Activated naive CD4-positive, alpha-beta T cell treated with anti-CD3 and anti-CD28 coated beads, Interleukin-2, amount 50 U/mL, for 24 hours (primary cell): ENCODE measurements around the gene SH3D19.

Experiments
- H3K27ac Mint-ChIP-seq: one replicate; pipeline ENCODE4 v1.8.0; 2021; ENCODE audit warnings: mild to moderate bottlenecking, mixed read lengths
- H3K27me3 Mint-ChIP-seq: one replicate; pipeline ENCODE4 v1.8.0; 2021; ENCODE audit warnings: mixed read lengths
- H3K36me3 Mint-ChIP-seq: one replicate; pipeline ENCODE4 v1.8.0; 2021; ENCODE audit warnings: mixed read lengths
- H3K4me1 Mint-ChIP-seq: one replicate; pipeline ENCODE4 v1.8.0; 2021; ENCODE audit warnings: mixed read lengths
- H3K4me3 Mint-ChIP-seq: one replicate; pipeline ENCODE4 v1.8.0; 2021; ENCODE audit warnings: mild to moderate bottlenecking, mixed read lengths
- H3K9me3 Mint-ChIP-seq: one replicate; pipeline ENCODE4 v1.8.0; 2021; ENCODE audit warnings: mixed read lengths

Gene SH3D19

DNA sequence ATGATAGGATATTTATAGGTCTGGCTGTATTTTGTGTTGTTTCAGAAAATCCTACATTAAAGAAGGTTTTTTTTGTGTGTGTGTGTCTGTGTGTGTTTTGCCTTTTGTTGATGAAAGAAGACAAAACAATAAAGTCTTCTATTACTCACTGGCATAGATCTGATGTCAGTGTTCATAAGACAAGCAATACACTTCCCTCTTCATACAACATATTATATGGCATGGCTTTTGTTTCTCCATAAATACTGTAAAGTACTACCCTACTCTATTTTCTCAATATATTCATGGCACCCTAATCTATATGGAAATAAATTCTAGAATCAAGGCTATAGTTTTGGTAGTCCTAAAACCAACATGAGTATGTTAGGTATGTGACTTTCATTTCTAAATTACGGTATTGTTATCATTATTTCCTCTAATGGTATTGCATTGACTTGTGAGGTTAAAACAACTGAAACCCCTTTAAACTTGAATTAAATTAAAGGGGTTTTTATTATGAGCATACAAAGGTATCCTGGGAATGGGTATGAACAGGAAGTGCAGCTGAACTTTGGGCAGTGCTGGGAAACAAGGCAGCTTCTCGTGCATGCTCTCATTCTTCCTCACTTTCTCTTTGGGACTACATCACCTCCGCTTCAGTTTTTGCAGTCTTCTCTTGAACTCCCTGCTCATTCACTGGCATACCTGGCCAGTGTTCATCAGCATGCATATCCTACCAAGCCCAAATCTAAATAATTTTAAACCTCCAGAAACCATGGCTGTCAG, 119.0 kb downstream of the SH3D19 start:
- H3K27ac Mint-ChIP-seq: no peak overlapping the region

DNA sequence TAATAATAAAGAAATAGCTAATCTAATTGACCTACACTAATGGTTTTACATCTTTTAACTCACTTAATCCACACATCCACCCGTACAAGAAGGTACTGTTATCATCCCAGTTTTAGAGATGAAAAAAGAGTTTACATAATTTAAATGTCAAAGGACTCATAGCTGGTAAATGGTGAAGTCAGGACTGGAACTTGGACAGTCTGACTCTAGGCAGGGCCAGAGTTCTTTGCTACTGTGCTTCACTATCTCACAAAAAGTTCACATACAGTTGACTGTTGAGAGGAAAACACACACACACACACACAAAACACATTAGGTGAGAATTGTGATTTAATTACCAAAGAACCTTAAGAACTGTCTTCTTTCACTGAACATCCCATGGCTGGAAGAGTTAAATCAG, 119.7 kb downstream of the SH3D19 start:
- H3K36me3 Mint-ChIP-seq: no peaks in the 10 kb centered on the region
- no peak overlapping the region for H3K27ac Mint-ChIP-seq
- H3K9me3 Mint-ChIP-seq: no peaks in the 10 kb centered on the region
- no peaks in the 10 kb centered on the region for H3K27me3 Mint-ChIP-seq
- H3K4me3 Mint-ChIP-seq: no peak overlapping the region
- no peaks in the 10 kb centered on the region for H3K4me1 Mint-ChIP-seq

More for the DNA sequence above, 119.0 kb downstream of the SH3D19 start:
- no peaks in the 10 kb centered on the region for H3K4me1 Mint-ChIP-seq
- H3K27me3 Mint-ChIP-seq: no peaks in the 10 kb centered on the region
- no peaks in the 10 kb centered on the region for H3K36me3 Mint-ChIP-seq
- no peak overlapping the region for H3K4me3 Mint-ChIP-seq
- H3K9me3 Mint-ChIP-seq: no peaks in the 10 kb centered on the region

DNA sequence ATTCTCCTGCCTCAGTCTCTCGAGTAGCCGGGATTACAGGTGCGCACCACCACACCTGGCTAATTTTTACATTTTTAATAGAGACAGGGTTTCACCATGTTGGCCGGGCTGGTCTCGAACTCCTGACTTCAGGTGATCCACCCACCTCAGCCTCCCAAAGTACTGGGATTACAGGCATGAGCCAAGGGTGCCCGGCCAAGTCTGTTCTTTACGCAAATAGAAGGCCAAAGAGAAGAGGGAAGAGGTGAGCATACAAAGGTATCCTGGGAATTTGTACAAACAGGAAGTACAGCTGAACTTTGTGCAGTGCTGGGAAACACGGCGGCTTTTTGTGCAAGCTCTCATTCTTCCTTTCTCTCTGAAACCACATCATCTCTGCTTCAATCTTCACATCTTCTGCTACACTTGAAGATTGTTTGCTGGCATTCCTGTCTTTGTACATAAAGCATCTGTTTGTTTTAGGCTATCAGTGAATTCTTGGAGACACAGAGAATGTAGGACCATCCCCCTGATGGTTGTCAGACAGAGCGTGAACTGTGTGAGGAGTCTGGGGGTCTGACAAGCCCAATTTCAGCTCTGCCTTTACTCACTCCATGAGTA, 120.4 kb downstream of the SH3D19 start:
- Mint-ChIP-seq H3K27me3 (no peaks in the 10 kb centered on the region), H3K36me3 (no peaks in the 10 kb centered on the region), H3K27ac (no peak overlapping the region), H3K4me1 (no peaks in the 10 kb centered on the region), H3K9me3 (no peaks in the 10 kb centered on the region), H3K4me3 (no peak overlapping the region)

DNA sequence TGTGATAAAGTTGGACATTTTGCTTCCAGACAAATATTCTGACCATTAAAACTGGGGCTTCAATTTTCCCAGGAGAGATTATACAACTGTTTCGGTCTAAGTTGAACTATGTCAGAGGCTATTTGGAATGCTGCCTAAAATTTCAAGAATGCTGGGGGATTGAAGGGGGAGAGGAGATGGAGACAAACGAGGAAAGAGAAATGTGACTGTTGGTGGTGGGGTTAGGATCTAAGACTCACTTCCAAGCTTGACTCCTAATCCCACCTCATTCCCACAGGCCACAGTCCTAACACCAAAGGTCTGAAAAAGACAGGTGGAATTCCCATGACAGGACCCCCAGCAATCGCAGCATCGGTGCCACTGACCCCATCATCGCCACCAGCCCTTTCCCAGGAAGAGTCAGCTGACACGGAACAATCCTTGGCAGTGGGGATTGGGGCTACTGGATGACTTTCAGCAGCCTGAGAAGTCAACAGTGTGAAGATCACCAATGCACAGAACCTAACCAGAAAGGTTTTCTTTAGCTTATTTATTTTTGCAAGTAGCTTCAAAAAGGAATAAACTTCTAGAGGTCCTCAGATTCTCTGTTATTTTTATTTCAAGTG, 122.5 kb downstream of the SH3D19 start:
- Mint-ChIP-seq H3K4me1 (no peaks in the 10 kb centered on the region), H3K9me3 (no peaks in the 10 kb centered on the region), H3K4me3 (no peak overlapping the region), H3K27me3 (no peaks in the 10 kb centered on the region), H3K36me3 (no peaks in the 10 kb centered on the region), H3K27ac (no peak overlapping the region)

DNA sequence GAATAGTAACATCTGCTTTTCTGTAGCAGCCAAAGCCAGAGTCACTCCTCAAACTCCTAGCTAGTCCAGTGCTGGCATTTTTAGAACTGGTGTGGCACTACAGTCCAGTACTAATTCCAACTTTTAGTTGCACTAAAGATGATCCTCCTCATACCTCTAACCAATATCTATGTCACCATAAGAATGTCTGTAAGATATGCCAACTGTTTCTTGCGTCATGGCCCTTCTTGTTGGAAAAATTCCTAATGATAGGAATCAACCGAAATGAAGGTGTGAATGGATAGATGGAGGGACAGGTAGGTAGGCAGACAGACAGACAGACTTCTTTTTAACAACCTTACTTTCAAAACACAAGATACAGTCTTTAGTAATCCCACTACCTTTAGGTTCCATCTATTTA, 123.0 kb downstream of the SH3D19 start:
- H3K9me3 Mint-ChIP-seq: no peaks in the 10 kb centered on the region
- no peaks in the 10 kb centered on the region for H3K36me3 Mint-ChIP-seq
- no peak overlapping the region for H3K27ac Mint-ChIP-seq
- no peaks in the 10 kb centered on the region for H3K4me1 Mint-ChIP-seq
- H3K4me3 Mint-ChIP-seq: no peak overlapping the region
- H3K27me3 Mint-ChIP-seq: no peaks in the 10 kb centered on the region

DNA sequence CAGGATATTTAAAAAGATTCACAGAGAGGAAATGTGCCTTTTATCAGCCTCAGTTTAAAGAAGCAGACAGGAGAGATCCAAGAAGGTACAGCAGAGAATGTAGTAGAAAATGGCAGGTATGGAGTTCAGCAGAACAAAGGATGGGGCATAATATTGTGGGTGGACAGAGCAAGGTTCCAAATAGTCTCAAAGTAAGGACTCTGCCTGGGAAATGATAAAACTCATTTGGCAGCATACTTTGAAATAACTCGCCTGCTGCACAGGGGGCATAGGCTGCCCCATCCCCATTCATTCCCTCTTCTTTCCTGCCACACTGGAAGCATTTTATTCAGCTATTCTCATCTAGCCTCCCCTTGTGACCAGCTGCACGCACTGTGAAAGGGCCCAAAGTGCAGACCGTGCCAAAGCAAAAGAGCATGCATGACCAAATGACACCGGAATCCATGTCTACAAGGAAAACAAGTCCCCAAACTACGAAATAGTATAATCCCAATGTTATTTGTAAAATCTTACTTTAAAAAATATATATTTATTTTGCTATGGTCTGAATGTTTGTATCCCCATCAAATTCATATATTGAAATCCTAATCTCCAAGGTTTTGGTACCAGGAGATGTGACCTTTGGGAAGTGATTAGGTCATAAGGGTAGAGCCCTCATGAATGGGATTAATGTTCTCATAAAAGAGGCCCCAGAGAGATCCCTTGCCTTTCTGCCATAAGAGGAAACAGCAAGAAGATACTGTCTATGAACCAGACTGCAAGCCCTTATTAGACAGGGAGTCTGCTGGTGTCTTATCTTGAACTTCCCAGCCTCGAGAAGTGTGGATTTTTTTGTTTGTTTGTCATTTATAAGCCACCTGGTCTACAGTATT, 125.8 kb downstream of the SH3D19 start:
- H3K27me3 Mint-ChIP-seq: peaks cover 1% of the 10 kb centered on the region
- no peak overlapping the region for H3K4me3 Mint-ChIP-seq
- H3K36me3 Mint-ChIP-seq: no peaks in the 10 kb centered on the region
- no peaks in the 10 kb centered on the region for H3K9me3 Mint-ChIP-seq
- H3K4me1 Mint-ChIP-seq: no peaks in the 10 kb centered on the region
- H3K27ac Mint-ChIP-seq: no peak overlapping the region

DNA sequence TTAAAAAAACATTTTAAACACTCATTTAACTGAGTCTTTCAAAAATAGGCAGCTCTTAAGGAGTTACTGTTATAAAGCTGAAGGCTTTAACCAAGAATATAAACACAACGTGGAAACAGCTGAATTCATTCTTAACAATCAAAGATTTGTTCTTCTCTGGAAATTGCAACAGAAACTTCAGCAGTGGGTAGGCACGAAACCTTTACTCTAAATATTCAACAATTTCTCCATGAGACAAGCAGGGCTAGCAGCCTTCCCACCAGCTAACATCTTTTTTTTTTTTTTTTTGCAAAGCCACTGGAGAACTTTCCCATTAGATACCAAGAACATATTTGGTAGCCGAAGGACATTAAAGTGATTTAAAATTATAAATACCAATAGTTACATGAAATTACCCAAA, 126.7 kb downstream of the SH3D19 start:
- H3K27ac Mint-ChIP-seq: no peak overlapping the region
- no peaks in the 10 kb centered on the region for H3K9me3 Mint-ChIP-seq
- peaks cover 1% of the 10 kb centered on the region for H3K27me3 Mint-ChIP-seq
- H3K4me3 Mint-ChIP-seq: no peak overlapping the region
- no peaks in the 10 kb centered on the region for H3K36me3 Mint-ChIP-seq
- no peaks in the 10 kb centered on the region for H3K4me1 Mint-ChIP-seq

DNA sequence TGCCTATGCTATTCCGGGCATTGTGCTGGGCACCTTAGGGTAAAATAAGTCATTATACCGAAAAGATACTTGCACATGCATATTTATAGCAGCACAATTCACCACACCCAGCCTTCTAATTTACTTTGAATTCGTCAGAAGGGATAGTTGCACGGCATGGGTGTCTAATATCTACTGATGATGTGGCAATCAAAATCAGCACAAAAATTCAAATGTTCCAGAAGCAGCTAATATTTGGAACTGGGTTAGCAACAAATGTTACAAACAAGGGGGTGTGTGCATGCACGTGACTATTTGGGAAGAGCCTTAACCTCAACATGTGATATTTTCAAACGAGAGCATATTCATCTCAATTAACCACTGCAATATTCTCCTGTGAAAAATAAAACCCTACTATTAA, 128.2 kb downstream of the SH3D19 start:
- no peaks in the 10 kb centered on the region for H3K36me3 Mint-ChIP-seq
- H3K27ac Mint-ChIP-seq: no peak overlapping the region
- H3K27me3 Mint-ChIP-seq: peaks cover 7% of the 10 kb centered on the region
- no peaks in the 10 kb centered on the region for H3K9me3 Mint-ChIP-seq
- no peaks in the 10 kb centered on the region for H3K4me1 Mint-ChIP-seq
- H3K4me3 Mint-ChIP-seq: no peak overlapping the region

DNA sequence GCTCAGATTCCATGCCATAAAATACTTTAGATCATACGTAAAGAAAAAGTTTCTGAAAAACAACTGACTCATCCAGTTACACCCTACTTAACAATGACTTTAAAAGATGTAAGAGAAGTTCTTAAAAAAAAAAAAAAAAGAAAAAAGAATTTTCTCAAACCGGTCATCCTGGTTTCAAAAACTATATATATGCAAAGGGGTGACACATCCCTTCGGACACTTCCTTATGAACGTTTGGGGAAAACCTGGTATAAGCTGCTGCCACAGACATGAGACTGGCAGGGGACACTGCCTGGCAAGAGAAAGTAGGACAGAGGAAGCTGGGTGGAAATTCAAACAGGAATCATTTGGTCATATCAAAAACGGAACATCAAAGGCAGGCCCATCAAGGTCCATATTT, 129.6 kb downstream of the SH3D19 start:
- Mint-ChIP-seq H3K4me1 (no peaks in the 10 kb centered on the region), H3K36me3 (no peaks in the 10 kb centered on the region), H3K27ac (no peak overlapping the region), H3K9me3 (no peaks in the 10 kb centered on the region), H3K4me3 (no peak overlapping the region), H3K27me3 (peaks cover 13% of the 10 kb centered on the region)

DNA sequence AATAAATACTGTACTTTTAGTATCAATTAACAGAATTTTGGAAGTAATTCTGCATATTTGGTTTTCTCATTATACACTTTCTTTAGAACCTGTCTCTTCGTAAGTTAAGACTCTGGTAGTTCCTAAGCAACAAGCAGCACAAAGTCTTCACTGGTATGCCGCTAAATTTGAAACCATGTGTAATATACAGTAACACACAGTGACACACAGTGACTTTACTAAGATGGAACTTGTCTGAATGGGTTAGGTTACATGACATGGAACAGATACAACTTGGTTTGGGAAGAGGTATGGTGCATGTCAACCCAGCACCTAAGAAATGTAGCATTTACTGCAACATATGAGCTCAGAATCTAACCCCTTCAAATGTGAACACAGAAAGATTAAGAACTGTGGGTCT, 132.0 kb downstream of the SH3D19 start:
- Mint-ChIP-seq H3K36me3 (no peaks in the 10 kb centered on the region), H3K27me3 (peaks cover 18% of the 10 kb centered on the region), H3K27ac (no peak overlapping the region), H3K9me3 (no peaks in the 10 kb centered on the region), H3K4me3 (no peak overlapping the region), H3K4me1 (no peaks in the 10 kb centered on the region)

DNA sequence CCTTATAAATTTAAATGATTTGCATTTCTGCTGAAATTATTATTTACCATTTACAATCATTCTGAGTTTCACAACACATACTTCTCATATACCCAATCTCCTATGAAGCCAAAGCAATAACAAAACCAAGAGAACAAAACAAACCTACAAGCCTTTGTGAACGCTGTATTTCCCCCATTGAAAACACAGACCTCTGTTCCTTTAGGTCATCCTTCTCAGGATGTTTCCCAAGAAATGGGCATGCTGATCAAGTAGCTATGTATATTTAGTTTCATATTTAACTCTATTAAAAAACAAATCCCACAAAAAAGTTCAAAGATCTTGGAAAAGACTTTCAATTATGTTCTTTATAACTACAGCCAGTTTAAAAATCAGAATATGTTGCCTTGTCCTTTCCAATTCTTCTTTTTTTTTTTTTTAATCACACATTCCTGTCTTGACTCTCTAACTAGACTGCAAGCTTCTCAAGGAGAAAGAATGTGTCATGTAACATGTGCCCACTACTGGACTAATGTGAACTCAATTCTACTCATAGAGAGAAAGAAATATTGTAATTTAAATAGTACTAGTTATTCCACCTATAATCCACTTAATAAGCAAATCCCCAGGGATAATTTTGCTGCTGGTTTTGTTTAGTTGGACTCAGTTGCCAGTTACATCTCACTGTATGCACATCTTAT, 132.7 kb downstream of the SH3D19 start:
- no peaks in the 10 kb centered on the region for H3K4me1 Mint-ChIP-seq

DNA sequence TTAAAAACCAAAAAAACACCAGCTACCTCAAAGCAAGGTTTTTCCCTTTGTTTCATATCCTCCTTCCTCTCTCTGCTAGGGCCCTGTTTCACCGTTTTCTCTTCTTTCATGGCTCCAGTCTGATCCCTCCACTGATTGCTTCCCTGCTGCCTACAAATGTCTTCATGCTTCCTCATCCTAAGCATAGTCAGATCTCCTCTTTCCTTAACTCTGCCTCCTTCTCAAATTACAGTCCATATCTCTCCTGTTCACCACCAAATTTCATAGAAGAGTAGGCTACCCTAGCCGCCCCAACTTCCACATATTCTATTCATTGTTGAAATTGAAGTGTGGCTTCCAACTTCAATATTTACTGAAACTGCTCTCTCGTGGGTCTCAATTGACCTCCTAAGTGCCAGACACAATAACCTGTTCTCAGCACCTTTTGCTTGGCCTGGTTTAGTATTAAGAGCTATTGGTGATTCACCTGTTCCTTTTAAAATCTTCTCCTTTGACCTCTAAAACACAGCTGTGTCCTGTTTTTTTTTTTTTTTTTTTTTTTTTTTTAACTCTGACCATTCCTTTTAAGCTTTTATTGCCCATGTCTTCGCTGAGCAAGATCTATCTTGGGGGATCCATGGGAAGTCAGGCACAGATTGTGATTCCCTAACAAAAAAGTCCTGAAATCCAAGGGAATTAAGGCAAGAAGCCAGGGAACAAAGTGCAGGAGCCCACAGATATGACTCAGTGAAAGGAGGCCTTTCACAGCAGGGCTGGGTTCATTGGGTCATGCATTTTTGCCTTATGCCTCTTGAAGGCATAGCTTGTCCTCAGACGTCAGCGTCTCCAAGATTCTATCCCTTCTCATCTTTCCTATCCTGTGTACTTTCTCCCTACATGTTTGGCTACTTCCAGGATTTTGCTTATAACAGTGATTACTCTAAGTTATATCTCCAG, 140.6 kb downstream of the SH3D19 start:
- H3K4me3 Mint-ChIP-seq: no peak overlapping the region
- no peaks in the 10 kb centered on the region for H3K4me1 Mint-ChIP-seq
- peak overlapping the region; percentile 10 for H3K27ac Mint-ChIP-seq
- H3K36me3 Mint-ChIP-seq: no peaks in the 10 kb centered on the region
- H3K27me3 Mint-ChIP-seq: peaks cover 6% of the 10 kb centered on the region
- no peaks in the 10 kb centered on the region for H3K9me3 Mint-ChIP-seq

More for the DNA sequence above, 132.7 kb downstream of the SH3D19 start:
- no peaks in the 10 kb centered on the region for H3K36me3 Mint-ChIP-seq
- no peaks in the 10 kb centered on the region for H3K9me3 Mint-ChIP-seq
- peaks cover 18% of the 10 kb centered on the region for H3K27me3 Mint-ChIP-seq
- H3K4me3 Mint-ChIP-seq: no peak overlapping the region
- H3K27ac Mint-ChIP-seq: no peak overlapping the region

DNA sequence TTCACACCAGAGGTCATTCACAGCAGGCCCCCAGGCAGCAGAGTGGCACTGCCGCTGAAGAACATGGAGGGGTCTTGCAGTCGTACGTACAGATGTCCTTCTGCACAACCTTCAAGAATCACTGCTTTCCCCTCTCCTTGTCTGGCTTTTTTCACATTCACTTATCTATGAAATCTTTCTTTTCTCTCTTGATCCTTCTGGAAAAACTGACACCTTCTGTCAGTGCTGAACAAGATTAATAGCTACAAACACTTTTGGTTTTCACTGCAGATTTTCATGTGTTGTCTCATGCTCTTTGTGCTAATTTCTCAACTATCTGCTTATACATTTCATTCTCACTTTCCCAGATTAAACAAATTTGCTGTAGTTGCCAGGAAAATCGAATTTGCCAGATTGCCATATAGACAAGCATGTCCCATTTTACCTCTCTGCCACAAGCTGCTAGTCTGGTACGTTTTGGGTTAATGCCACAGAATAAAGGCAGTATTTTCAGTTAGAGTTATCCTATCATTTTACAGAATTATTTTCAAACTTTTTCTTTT, 142.9 kb downstream of the SH3D19 start:
- Mint-ChIP-seq H3K4me1 (no peaks in the 10 kb centered on the region), H3K27ac (no peak overlapping the region), H3K4me3 (no peak overlapping the region), H3K9me3 (no peaks in the 10 kb centered on the region), H3K27me3 (peaks cover 3% of the 10 kb centered on the region), H3K36me3 (no peaks in the 10 kb centered on the region)

DNA sequence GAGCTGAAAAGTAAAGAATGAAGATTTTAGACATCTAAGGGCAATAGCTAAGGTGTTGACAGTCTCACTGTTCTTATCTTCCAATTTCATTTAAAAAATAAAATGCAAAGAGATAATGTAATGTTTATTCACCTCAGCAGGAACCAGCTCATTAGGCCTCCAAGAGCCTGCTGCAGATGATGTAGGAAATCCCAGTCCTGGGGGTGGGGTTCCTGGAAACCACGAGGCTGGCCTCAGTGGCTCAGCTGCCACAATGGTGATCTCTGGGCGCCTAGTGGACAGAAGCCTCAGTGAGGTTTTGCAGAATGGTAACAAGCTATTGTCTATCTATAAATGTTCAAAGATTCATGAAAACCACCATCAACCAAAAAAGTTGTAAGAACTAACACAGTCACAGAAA, 148.7 kb downstream of the SH3D19 start:
- Mint-ChIP-seq H3K27me3 (peaks cover 1% of the 10 kb centered on the region), H3K9me3 (no peaks in the 10 kb centered on the region), H3K4me1 (no peaks in the 10 kb centered on the region), H3K36me3 (no peaks in the 10 kb centered on the region), H3K4me3 (no peak overlapping the region), H3K27ac (no peak overlapping the region)
